Measurements from ENCODE around the gene ZNF831. TPM values are rescaled to one million over a fixed set of nuclear protein-coding genes. Genes with fewer than 3 reads are reported as not detected.

Gene ZNF831
- 0.16 TPM for total RNA-seq

DNA sequence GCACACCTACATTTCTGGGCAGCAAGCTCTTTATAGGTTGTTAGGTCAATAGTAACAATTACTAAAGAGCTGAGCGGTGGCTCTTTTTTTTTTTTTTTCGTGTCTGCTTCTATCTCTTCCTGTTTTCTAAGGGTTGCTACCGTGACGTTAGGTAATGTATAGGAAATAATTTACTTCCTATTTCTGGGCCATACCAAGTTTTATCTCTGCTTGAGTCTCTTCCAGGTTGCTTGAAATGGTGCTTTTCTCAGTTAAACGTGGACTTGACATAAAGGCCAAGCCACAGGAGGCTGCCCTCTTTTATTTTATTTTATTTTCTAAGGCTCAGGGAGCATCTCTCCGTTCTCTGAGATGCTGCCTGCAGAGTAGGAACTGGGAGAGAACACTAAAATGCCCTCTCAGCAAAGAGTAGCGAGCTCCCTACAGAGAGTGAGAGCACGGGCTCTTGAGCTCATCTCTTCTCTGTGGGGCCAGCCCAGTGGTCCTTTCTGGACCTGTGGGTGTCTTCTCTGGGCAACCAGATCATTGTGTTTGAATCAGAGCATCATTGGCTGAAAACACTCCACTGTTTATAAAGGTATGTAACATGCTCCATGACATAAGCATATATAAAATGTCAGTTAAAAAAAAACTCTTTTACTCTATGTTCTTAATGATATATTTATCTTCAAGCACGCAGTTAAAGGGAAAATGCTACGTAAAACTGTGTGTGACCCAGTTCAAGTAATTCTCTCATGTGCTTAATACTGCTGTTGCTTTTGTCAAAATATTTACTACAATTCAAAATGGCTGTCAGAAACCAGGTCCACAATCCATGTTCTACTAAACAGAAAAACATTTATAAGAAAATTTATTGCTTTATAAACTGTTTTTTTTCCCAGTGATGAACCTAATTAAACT lies at the start of gene ZNF831:
ZNF831 (plus strand) TSS at position 191 of the 900 bp plus-strand sequence. CDS start 27,199 bp downstream, outside the sequence.

GRCh38 chr20:59300333-59301081 lies 136.9 kb downstream of the ZNF831 start, which contains the start of gene EDN3:
TSS of gene EDN3 (plus strand) at chr20:59300611. CDS start at chr20:59300813, 202 bp downstream.

Other genes starting within 250 kb of the ZNF831 start
- gene NELFCD, start 182.6 kb upstream of the ZNF831 start, total RNA-seq = 69.7 TPM
- gene CTSZ, start 156.6 kb upstream of the ZNF831 start, total RNA-seq = 85.2 TPM
- 3.7 TPM for gene TUBB1, start 144.4 kb upstream of the ZNF831 start, total RNA-seq
- gene ATP5F1E, start 131.5 kb upstream of the ZNF831 start, total RNA-seq = 9.1 TPM
- 45.1 TPM for gene PRELID3B, start 121.0 kb upstream of the ZNF831 start, total RNA-seq
- 45.3 TPM for gene EDN3, start 136.8 kb downstream of the ZNF831 start, total RNA-seq

Measured in camera-type eye (tissue), 1 donor.